ENCODE measurements around the gene GNAI3. TPM values are rescaled to one million over a fixed set of nuclear protein-coding genes. Genes with fewer than 3 reads are reported as not detected.
A peak's percentile ranks its signal among the peaks of the same experiment; 100 is the strongest.

The GNAI3 gene
- 10 to 100 TPM in 1 of 12 donors, 1 to 10 TPM in 10, not detected in 1; 6.2 to 10.7 (median 7.6) TPM for polyA plus RNA-seq (ENCODE audit: insufficient read length in 12 of 12)
- long read RNA-seq, donor 1, full-length matches to known transcripts = 23 of 63 reads
- long read RNA-seq, donor 1, partial matches to known transcripts = 40 of 63 reads
- long read RNA-seq, donor 1, other reads (novel, unspliced or antisense) = 0 of 63 reads
- long read RNA-seq, donor 2, full-length matches to known transcripts = 33 of 33 reads
- long read RNA-seq, donor 2, partial matches to known transcripts = 0 of 33 reads
- long read RNA-seq, donor 2, other reads (novel, unspliced or antisense) = 0 of 33 reads
- long read RNA-seq, donor 3, full-length matches to known transcripts = 8 of 8 reads
- long read RNA-seq, donor 3, partial matches to known transcripts = 0 of 8 reads
- long read RNA-seq, donor 3, other reads (novel, unspliced or antisense) = 0 of 8 reads
- long read RNA-seq, donor 4, full-length matches to known transcripts = 12 of 12 reads
- long read RNA-seq, donor 4, partial matches to known transcripts = 0 of 12 reads
- long read RNA-seq, donor 4, other reads (novel, unspliced or antisense) = 0 of 12 reads
- long read RNA-seq, donor 5, full-length matches to known transcripts = 26 of 26 reads
- long read RNA-seq, donor 5, partial matches to known transcripts = 0 of 26 reads
- long read RNA-seq, donor 5, other reads (novel, unspliced or antisense) = 0 of 26 reads
- long read RNA-seq, donor 6, full-length matches to known transcripts = 17 of 17 reads
- long read RNA-seq, donor 6, partial matches to known transcripts = 0 of 17 reads
- long read RNA-seq, donor 6, other reads (novel, unspliced or antisense) = 0 of 17 reads
- long read RNA-seq, donor 7, full-length matches to known transcripts = 9 of 9 reads
- long read RNA-seq, donor 7, partial matches to known transcripts = 0 of 9 reads
- long read RNA-seq, donor 7, other reads (novel, unspliced or antisense) = 0 of 9 reads
- long read RNA-seq, donor 8, full-length matches to known transcripts = 26 of 26 reads
- long read RNA-seq, donor 8, partial matches to known transcripts = 0 of 26 reads
- long read RNA-seq, donor 8, other reads (novel, unspliced or antisense) = 0 of 26 reads
- long read RNA-seq, donor 9, full-length matches to known transcripts = 13 of 22 reads
- long read RNA-seq, donor 9, partial matches to known transcripts = 9 of 22 reads
- long read RNA-seq, donor 9, other reads (novel, unspliced or antisense) = 0 of 22 reads
- long read RNA-seq, donor 10, full-length matches to known transcripts = 14 of 14 reads
- long read RNA-seq, donor 10, partial matches to known transcripts = 0 of 14 reads
- long read RNA-seq, donor 10, other reads (novel, unspliced or antisense) = 0 of 14 reads
- long read RNA-seq, donor 11, full-length matches to known transcripts = 28 of 46 reads
- long read RNA-seq, donor 11, partial matches to known transcripts = 18 of 46 reads
- long read RNA-seq, donor 11, other reads (novel, unspliced or antisense) = 0 of 46 reads

DNA sequence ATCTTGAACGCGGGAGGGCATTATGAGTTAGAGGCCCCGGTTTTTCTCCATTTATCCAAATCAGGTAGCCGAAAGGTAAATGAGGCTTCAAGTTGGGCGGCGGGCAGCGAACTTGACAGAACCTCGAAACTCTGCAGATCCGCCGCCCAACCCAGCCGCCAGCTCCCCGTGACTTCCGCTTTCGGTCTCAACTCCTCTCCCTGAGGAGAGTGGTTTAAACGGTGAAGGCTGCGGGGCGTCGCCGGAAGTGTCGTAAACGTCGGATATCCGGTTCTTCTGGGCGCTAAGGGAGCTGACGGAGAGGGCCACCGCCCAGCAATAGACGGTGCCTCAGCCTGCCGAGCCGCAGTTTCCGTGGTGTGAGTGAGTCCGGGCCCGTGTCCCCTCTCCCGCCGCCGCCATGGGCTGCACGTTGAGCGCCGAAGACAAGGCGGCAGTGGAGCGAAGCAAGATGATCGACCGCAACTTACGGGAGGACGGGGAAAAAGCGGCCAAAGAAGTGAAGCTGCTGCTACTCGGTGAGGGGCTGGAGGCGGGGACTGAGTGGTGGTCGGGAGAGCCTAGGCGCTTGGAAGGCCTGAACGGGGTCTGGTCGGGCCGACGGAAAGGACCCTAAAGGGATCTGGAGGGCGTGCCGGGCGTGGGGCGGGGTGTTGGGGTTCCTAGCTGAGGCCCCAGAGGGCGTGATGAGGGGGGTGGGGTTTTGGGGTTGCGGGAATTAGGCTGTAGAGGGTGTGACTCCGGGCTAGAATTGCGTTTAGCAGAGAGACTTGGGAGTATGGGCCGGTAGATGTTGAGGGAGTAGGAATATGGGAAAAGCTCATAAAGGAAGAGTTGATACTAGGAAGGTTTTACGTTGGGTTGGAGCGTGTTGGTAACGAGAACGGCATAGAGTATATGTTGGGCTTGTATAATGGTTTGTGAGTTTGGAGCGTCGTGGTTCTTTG, at the start of gene GNAI3:
GNAI3 (plus strand) TSS at position 295 of the 947 bp plus-strand sequence; CDS start at position 401, 106 bp downstream.
- peak; percentile 98 for DNase-seq

DNA sequence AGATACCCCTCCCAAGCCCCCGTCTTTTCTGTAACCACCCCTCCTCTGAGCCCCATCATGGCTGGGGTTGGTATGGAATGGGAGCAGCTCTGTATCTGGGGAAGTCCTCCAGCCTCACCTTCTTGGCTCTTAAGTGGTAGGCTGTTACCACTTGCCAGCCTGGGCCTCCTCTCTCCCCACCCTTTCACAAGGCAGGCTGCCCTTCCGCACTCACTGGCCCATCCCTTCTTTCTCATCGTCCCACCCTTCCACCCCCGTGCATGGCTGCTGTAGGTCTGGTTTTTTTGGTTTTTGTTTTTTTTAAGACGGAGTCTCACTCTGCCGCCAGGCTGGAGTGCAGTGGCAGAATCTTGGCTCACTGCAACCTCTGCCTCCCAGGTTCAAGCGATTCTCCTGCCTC, 49.3 kb upstream of the GNAI3 start:
- DNase-seq = no peak

DNA sequence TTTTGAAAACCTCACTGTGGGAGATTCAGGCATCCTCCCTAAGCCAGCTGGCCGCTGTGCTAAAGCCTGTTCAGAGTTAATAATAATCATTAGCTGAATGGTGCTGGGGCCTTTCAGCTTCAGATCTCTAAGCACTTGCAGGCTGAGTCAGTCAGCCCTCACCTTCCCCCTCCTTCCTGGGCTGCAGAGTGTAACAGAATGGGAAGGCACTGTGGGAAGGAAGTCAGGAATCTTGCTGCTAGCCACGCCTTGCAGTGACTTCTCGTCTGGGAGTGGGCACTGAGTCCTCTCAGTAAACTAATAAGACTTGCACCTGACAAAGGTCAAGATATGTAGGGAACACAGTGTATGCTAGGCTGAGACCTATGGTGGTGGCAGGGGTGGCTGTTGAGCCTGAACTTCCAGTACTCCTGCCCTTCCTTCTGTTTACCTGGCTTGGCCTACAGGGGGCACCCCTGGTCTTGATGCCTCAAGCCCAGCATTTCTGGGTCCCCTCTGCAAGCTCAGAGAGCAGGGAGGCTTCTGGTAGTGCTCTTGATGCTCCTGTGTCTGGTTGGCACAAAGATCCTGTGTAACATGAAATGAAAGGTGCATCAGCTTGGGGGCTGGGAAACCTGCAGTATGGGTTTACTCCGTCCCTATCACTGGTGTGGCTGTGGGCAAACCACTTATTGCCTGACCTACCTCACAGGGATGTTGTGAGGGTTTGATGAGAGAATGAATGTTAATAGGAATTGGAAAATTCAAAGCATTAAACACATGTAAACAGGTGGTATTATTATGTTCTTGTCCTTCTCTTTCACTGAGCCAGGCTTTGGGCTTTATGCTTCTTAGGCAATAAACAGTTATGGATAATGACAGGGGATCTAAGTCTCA, 48.5 kb upstream of the GNAI3 start:
- no peak for DNase-seq

DNA sequence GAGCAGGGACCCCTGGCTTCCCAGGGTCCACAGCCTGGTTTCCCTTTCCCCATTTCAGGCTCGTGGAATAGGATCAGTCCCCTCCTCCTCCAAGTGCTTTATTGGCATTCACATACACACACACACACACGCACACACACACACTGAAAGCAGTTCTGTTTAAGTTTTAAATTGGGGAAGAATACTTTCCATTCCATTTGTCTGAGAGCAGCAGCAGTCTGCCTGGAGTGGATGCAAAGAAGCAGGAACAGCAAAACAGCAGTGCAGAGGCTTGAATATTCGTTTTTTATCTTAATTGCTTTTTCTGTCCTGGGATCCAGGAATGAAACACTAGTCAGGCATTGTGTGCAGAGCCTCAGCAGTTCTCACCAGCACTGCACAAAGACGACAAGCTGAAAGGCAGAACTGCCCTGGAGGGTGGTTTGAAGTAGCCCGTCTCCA, 47.5 kb upstream of the GNAI3 start:
- DNase-seq = no peak

DNA sequence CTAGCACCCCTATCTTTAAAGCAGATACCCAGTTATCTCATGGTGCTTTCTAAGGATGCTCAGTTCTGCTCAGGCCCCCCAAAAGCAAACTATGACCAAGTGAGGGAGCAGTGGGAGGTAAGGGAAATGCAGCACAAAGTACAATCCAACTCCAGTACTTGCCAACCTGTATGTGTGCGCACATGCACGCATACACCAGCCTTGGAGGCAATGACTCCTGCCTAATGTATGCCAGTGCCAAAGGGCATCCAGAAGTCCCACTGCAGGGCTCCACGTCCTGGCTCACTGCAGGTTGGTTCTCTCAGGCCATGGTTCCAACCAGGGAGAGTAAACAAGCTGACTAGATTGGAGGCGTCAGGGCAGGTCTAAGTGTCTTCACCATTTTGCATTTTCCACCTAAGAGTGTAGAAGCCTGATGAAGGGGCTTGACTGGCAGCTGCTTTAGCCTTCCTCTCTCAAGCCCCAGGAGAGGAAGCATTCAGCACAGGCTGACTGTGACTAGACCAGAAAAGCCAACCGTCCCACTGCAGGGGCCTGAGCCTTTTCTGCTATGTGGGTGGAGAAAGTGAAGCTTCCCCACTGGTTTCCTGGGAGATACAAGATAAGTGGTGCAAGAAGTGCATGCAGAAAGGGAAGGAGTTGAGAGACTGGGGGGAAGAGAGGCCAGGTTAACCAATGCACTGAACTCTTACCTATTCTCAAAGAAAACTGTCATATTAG, 46.6 kb upstream of the GNAI3 start:
- DNase-seq = no peak

DNA sequence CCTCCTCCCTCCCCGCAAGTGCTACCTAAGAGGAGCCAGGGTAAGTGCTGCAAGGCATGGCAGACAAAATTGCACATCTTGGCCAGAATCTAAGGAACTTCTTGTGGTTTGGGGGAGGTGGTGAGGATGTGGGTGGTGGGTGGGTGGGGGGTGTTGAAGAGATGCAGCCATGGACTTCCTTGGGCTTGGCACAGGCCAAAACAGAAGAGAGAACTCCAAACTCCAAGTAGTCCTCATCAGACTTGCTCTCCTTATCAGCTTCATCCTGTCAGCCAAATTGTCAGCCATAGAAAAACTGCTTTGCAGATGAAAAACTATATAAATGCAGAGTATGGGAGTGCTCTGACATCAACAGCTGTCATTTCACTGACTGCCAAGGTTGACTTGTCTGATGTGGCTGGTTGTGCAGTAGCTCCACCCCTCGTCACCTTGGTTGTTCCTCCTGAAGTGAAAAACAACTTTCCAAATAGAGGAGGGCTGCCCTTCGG, 46.0 kb upstream of the GNAI3 start:
- no peak for DNase-seq

DNA sequence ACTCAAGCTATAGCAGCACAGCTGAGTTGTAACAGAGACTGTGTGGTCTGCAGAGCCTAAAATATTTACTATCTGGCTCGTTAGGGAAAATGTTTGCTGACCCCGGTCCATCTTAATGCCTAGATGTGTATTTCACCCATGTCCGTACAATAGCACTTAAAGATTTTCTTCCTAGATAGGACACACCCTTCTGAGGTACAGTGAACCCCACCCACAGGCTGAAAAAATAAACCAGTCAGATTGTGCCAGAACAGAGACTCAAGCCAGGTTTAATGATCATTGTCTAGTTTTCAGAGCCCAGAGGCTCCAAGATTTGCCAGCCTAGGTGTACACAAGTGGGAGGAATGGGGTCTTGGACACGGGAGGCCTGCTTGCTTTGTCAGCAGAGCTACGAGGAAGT, 44.5 kb upstream of the GNAI3 start:
- no peak for DNase-seq

DNA sequence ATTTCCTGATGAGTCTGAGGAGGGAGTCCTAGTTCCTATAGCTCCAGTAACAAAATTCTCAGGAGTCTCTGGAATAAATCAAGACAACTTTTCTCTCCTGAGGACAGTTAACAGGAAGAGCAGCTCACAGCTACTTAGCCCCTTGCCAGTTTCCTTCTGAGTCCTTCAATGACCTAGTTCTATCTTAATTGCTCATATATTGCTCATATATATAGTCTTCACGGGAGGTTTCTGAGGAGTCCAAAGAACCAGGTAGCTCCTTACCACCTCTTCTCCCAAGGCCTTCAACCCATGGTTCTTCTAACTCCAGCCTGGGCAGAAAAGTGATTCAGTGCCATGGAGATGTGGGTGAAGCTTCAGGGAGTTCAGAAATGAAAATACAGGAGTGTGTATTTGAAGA, 43.4 kb upstream of the GNAI3 start:
- DNase-seq = no peak

DNA sequence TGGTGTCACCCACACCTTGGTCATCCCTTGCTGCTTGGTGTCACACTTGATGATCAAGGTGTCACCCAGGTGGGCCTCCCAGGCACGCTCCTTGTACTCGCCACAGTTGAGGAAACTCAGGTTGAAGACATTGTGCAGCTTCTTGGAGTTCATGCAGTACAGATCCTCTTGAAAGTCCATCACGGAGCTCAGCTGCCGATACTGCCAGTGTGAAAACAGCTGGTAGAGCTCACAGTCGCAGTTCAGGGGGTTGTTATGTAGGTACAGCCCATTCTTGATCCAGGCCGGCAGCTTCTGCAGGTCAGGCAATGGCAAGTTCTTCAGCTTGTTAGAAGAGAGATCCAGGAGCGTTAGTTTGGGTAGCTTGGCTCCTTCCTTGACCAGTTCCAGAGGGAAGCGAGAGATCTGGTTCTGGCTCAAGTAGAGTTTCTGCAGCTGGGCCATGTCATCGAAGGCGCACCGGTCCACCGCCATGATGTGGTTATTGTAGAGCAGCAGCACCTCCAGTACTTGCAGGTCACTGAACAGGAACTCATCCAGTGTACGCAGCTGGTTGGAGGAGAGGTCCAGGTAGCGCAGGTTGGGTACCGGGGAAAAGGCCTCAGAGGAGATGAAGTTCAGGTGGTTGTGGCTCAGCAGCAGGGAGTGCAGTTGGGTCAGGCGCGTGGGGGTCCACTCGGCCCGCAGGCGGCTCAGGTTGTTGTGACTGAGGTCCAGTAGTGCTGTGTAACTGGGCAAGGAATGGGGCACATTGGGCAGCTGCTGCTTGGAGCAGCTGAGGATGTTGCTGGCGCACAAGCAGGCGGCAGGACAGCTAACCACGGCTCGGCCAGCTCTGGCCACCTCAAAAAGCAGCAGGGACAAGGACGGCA, 40.2 kb upstream of the GNAI3 start:
- DNase-seq = no peak

DNA sequence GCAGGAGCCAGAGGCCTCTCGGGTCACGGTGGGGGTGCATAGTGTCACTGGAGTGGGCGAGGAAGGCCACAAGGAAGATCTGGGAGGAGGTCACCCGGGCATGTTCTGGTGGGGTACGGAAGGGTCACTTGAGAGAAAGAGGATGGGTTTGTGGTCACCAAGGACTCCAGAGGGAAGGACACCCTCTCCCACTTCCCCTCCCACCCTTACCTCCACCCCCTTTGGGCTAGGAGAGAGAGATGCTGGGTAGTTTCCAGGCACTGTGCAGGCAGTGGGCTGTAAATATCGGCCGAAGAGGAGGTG, 39.6 kb upstream of the GNAI3 start:
- no peak for DNase-seq

DNA sequence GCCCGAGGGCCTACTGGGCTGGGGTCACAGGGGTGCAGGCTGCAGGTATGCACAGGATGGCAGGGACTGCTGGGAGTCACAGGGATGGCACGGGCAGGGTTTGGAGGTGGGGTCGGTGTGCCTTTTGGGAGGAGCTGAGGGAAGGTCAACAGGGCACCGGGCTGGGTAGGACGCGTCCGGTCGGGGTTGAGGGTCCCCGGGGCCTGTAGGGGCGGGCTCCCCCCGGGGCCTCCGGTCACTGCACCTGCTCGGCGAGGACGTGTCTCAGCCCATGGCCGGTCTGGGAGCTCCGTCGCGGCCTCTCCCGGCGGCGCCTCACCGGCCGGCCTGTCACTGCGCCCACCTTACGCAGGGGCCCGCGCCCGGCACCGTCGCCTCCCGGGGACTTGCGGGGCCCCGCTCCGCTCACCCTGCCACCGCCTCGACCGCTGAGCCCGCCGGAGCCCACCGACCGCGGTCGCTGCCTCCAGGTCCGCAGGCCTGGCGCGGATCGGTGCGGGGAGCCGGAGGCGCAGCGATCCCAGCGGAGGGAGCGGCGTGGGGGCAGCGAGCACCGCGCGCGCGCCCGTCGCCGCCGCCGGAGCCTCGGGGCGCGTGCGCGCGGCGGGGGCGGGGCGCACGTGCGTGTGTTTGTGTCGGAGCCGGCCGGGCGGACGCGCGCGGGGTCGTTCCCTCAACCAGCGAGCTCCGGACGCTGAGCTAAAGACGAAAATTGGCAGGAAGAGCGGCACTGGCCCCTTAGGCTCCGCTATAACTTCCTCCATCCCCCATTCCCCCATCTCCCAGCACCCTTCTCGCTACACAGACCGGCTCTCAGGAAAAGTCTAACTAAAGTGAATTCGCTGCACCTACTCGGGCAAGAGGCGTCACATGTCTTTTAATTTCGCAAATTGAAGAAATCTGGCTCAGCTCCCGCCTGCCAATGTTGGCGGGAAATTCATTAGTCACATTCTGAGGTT, 39.0 kb upstream of the GNAI3 start, which contains the start of gene AMIGO1:
AMIGO1 (minus strand) TSS at position 552 of the 959 bp plus-strand sequence. CDS start 815 bp downstream, outside the sequence.
- peak; percentile 73 for DNase-seq

DNA sequence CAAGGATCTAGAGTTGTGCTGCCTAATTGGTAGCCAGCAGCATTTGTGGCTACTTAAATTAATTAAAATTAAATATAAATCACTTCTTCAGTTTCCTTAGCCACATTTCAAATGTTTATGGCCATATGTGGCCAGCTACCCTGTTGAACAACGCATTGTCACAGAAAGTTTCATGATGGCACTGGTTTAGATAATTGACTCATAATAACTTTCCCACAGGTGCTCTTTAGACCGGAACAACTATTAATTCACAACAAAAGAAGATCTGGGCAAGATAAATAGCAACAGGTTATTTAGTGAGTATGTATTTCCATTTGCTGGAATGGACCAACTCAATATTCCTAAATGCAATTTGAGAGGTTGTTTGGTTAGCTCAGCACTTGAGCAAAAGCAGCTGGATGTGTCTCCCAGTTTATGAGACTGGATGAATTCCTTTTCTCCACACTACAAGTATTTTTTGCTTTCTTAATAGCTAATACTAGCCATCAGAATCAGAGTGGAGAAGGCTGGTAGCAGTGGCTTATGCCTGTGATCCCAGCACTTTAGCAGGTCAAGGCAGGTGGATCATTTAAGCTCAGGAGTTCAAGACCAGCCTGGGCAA, 35.2 kb upstream of the GNAI3 start:
- no peak for DNase-seq

DNA sequence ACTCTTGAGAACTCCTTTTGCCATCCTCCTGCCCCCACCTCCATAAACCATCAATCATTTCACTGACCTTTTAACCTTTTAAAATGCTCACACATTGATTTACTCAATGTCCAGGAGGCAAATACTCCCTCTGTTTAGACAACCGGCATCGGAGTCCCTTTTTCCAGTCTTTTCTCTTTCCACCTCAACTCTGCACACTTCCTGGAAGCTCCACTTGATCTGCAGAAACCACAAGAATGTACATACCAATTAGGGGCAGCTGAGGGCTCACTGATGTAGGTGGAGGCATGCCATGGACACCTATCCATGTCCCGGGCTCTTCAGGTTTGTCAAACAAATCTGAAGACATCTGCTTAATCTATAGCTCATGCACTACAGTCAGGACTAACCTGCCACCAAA, 33.6 kb upstream of the GNAI3 start:
- DNase-seq = no peak

DNA sequence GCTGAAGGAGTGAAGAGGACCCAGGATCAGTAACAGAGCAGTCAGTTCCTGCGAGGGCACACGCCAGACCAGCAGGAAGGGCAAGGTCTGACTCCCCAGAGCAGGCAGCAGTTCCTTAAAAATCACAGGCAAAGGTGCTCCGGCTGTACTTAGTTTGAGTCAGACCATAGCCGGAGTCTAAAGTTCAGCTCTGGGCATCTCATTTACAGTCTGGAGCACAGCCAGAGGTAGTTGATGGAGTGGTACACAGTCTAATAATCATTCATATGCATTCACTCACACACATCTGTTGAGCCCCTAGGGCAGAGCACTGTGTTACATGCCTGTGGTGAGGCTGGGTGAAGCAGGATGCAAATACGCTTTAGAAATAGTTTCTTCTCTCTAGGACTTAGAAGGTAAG, 31.5 kb upstream of the GNAI3 start:
- DNase-seq = no peak

DNA sequence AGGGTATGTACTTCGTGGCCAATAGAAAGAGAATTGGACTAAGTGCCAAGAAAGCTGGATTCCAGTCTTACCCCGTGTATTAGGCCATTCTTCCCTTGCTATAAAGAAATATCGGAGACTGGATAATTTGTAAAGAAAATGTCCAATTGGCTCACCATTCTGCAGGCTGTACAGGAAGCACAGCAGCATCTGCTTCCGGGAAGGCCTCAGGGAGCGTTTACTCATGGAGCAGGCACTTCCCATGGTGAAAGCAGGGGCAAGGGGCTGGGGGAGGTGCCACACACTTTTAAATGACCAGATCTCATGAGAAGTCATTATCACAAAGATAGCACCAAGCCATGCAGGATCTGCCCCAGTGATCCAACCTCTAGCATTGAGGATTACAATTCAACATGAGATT, 31.1 kb upstream of the GNAI3 start:
- DNase-seq = no peak
